IMR-90 (cell line): Measurements from ENCODE around the gene DEPDC1. TPM values are rescaled to one million over a fixed set of nuclear protein-coding genes. Genes with fewer than 3 reads are reported as not detected.
A peak's percentile ranks its signal among the peaks of the same experiment; 100 is the strongest.

Experiments used
- ATAC-seq: fragments of 200-7000 bp; cut with Tn5 transposase; 2 replicates; pipeline ENCODE4 v1.9.1; 2020; ENCODE audit warnings: low read depth, mild to moderate bottlenecking, moderate library complexity
- BruUV-seq: library from RNA; stranded (reverse); fragments of 400-500 nt; replicated peaks from 2 replicates; lab custom pipeline; 2021; lab: Mats Ljungman, UMichigan
- CTCF ChIA-PET: fragments of 300-600 bp; formaldehyde crosslinking; extraction: SDS; loops from one replicate; lab custom pipeline; 2021; ENCODE audit warnings: antibody characterized with exemption; lab: Yijun Ruan, JAX
- POLR2A ChIA-PET: fragments of 300-600 bp; sonication (Branson Sonifier 250); formaldehyde crosslinking; loops from one replicate; lab custom pipeline; 2022; ENCODE audit warnings: antibody characterized with exemption; ENCODE audit not compliant: unreplicated experiment; lab: Charles Lee
- DNase-seq: peaks from one replicate; pipeline ENCODE4 v3.0.0; 2013
- H2AFZ ChIP-seq: replicated peaks from 2 replicates; pipeline ENCODE3; 2013; ENCODE audit warnings: low read length, mild to moderate bottlenecking; ENCODE audit not compliant: poor library complexity
- H2AK5ac ChIP-seq: 2 replicates; pipeline ENCODE4 v1.6.1; 2013; ENCODE audit warnings: low read depth, low read length, inconsistent platforms
- H2AK9ac ChIP-seq: replicated peaks from 2 replicates; pipeline ENCODE3; 2013; ENCODE audit warnings: mild to moderate bottlenecking, low read depth, low read length, moderate library complexity; ENCODE audit not compliant: poor library complexity
- H2BK120ac ChIP-seq: 2 replicates; pipeline ENCODE4 v1.6.1; 2013; ENCODE audit warnings: low read depth, low read length, inconsistent platforms
- H2BK15ac ChIP-seq: 3 replicates; pipeline ENCODE4 v1.6.1; 2013; ENCODE audit warnings: low read depth, low read length, inconsistent platforms
- H2BK20ac ChIP-seq: 2 replicates; pipeline ENCODE4 v1.6.1; 2013; ENCODE audit warnings: low read depth, mild to moderate bottlenecking, inconsistent platforms, low read length, moderate library complexity
- H2BK5ac ChIP-seq: 2 replicates; pipeline ENCODE4 v1.6.1; 2013; ENCODE audit warnings: mild to moderate bottlenecking, low read depth, low read length, inconsistent platforms; ENCODE audit not compliant: poor library complexity, severe bottlenecking
- H3K14ac ChIP-seq: replicated peaks from 2 replicates; pipeline ENCODE4 v1.6.1; 2013; ENCODE audit warnings: low read depth, low read length, inconsistent platforms
- H3K18ac ChIP-seq: 2 replicates; pipeline ENCODE4 v1.6.1; 2013; ENCODE audit warnings: low read depth, low read length, control low read depth
- H3K23ac ChIP-seq: 2 replicates; pipeline ENCODE4 v1.6.1; 2013; ENCODE audit warnings: low read depth, low read length, inconsistent platforms
- H3K27ac ChIP-seq: 2 replicates; pipeline ENCODE4 v1.5.1; 2013; ENCODE audit warnings: mild to moderate bottlenecking, control low read depth, low read length; ENCODE audit not compliant: insufficient read depth
- H3K27me3 ChIP-seq: 2 replicates; pipeline ENCODE4 v1.6.1; 2013; ENCODE audit warnings: low read length; ENCODE audit not compliant: control insufficient read depth, insufficient read depth
- H3K36me3 ChIP-seq: 2 replicates; pipeline ENCODE4 v1.6.1; 2013; ENCODE audit warnings: low read length, mixed read lengths; ENCODE audit not compliant: control insufficient read depth, insufficient read depth
- H3K4ac ChIP-seq: 2 replicates; pipeline ENCODE4 v1.6.1; 2013; ENCODE audit warnings: low read depth, low read length, inconsistent platforms
- H3K4me1 ChIP-seq: 2 replicates; pipeline ENCODE4 v1.6.1; 2013; ENCODE audit warnings: low read length, mixed read lengths; ENCODE audit not compliant: control insufficient read depth, insufficient read depth
- H3K4me2 ChIP-seq: 2 replicates; pipeline ENCODE4 v1.6.1; 2013; ENCODE audit warnings: low read depth, mild to moderate bottlenecking, control low read depth, low read length, moderate library complexity
- H3K4me3 ChIP-seq: 2 replicates; pipeline ENCODE4 v1.5.1; 2013; ENCODE audit warnings: low read depth, mild to moderate bottlenecking, control low read depth, low read length, moderate library complexity; ENCODE audit not compliant: insufficient read depth
- H3K56ac ChIP-seq: 2 replicates; pipeline ENCODE4 v1.6.1; 2013; ENCODE audit warnings: low read length, inconsistent platforms; ENCODE audit not compliant: insufficient read depth; ENCODE audit errors: extremely low read depth
- H3K79me1 ChIP-seq, 2 experiments: 2 replicates each; pipeline ENCODE4 v1.6.1; 2013; ENCODE audit warnings: low read length in 2 of 2, inconsistent platforms in 1 of 2, low read depth in 1 of 2
- H3K9ac ChIP-seq: 2 replicates; pipeline ENCODE4 v1.6.1; 2013; ENCODE audit warnings: low read depth, low read length, control low read depth
- H3K9me1 ChIP-seq: 2 replicates; pipeline ENCODE4 v1.6.1; 2013; ENCODE audit warnings: low read length, inconsistent platforms; ENCODE audit not compliant: insufficient read depth
- H3K9me3 ChIP-seq: 2 replicates; pipeline ENCODE4 v1.6.1; 2013; ENCODE audit warnings: low read length; ENCODE audit not compliant: control insufficient read depth, insufficient read depth
- H4K20me1 ChIP-seq: 2 replicates; pipeline ENCODE4 v1.6.1; 2013; ENCODE audit warnings: low read length, inconsistent platforms; ENCODE audit not compliant: insufficient read depth
- H4K5ac ChIP-seq: 2 replicates; pipeline ENCODE4 v1.6.1; 2013; ENCODE audit warnings: mild to moderate bottlenecking, low read depth, low read length, control low read depth
- H4K8ac ChIP-seq, 2 experiments: 2 replicates each; pipeline ENCODE4 v1.6.1; 2013; ENCODE audit warnings: low read depth in 2 of 2, low read length in 2 of 2, control low read depth in 1 of 2, inconsistent platforms in 1 of 2
- H4K91ac ChIP-seq: 2 replicates; pipeline ENCODE4 v1.6.1; 2013; ENCODE audit warnings: low read depth, low read length, inconsistent platforms; ENCODE audit not compliant: insufficient read depth
- CEBPB ChIP-seq: IDR thresholded peaks from 2 replicates; pipeline ENCODE4 v1.6.1; 2012; ENCODE audit warnings: low read depth, low read length, improper control_type of control experiment
- CHD1 ChIP-seq: IDR thresholded peaks from 2 replicates; pipeline ENCODE4 v1.6.1; 2012; ENCODE audit warnings: low read depth, low read length, improper control_type of control experiment
- FOS ChIP-seq: fragments of 150-350 bp; IDR thresholded peaks from 2 replicates; pipeline ENCODE4 v1.6.1; 2016; ENCODE audit warnings: low read depth, low read length
- MAFK ChIP-seq: IDR thresholded peaks from 2 replicates; pipeline ENCODE4 v1.6.1; 2012; ENCODE audit warnings: low read depth, low read length, improper control_type of control experiment
- RCOR1 ChIP-seq: IDR thresholded peaks from 2 replicates; pipeline ENCODE4 v1.6.1; 2012; ENCODE audit warnings: mild to moderate bottlenecking, low read length, improper control_type of control experiment; ENCODE audit not compliant: insufficient replicate concordance
- SMC3 ChIP-seq: fragments of 150-350 bp; IDR thresholded peaks from 2 replicates; pipeline ENCODE4 v1.6.1; 2016; ENCODE audit warnings: low read depth, mild to moderate bottlenecking, antibody characterized with exemption, low read length, moderate library complexity
- WGBS, 2 experiments: methylation state at CpG; one replicate each; pipeline versions ENCODE4 v1.1.5 to v1.1.7; 2013; ENCODE audit warnings: missing lambda C conversion rate in 2 of 2; ENCODE audit not compliant: insufficient read length in 1 of 2; ENCODE audit errors: extremely low coverage in 2 of 2; 5-methylcytosine and 5-hydroxymethylcytosine counted together
- dilution Hi-C: fragments of 300-500 bp; cut with HindIII; formaldehyde crosslinking; loops from one replicate; pipeline ENCODE4 v1.14.3; 2018; ENCODE audit warnings: low sequenced_read_pairs; ENCODE audit not compliant: unreplicated experiment
- in situ Hi-C: fragments of 300-500 bp; cut with MboI; formaldehyde crosslinking; loops from 3 replicates; pipeline ENCODE4 v1.14.3; 2019; ENCODE audit warnings: low sequenced_read_pairs, inconsistent platforms, mixed read lengths
- intact Hi-C: fragments of 100-400 bp; cut with micrococcal nuclease; formaldehyde crosslinking; loops from 2 replicates; pipeline ENCODE4 v1.10.0; 2022
- polyA plus RNA-seq, 3 experiments: library from polyadenylated mRNA; depleted of rRNA; stranded (reverse); fragments of >200 nt; gene quantifications; 2 replicates each; pipeline ENCODE4 v1.2.3, GENCODE V29; 2012; ENCODE audit warnings: low replicate concordance in 1 of 3
- total RNA-seq: library from RNA; depleted of rRNA; stranded (reverse); fragments of >200 nt; gene quantifications from 2 replicates; pipeline ENCODE4 v1.2.3, GENCODE V29; 2012

DEPDC1 gene
- total and polyA plus RNA-seq, 2 of the 4 experiments (the other 2 are of a cell fraction) = 7.4 to 14.7 TPM

- POLR2A ChIA-PET = no interaction called here
Measured at GRCh38 chr1:68429233-68429808, 67.6 kb downstream of the DEPDC1 start.

More at GRCh38 chr1:68429233-68429808, 67.6 kb downstream of the DEPDC1 start:
- Histone ChIP-seq H2AFZ (no peak overlapping the region), H3K23ac (0 out of 2 replicates have a peak overlapping the region, but pooled peaks have one; percentile 29), H4K5ac (peak overlapping the region; percentile 56; the same call in 1 of the 2 replicates), H3K79me1 (no peaks in the 10 kb centered on the region), H3K4me1 (peaks cover 2% of the 10 kb centered on the region), H3K14ac (no peak overlapping the region), H3K9ac (no peak overlapping the region), H2BK120ac (peak overlapping the region; percentile 63; the same call in 1 of the 2 replicates), H3K4ac (no peak overlapping the region), H3K36me3 (no peaks in the 10 kb centered on the region), H3K27ac (peak overlapping the region; percentile 86), H2AK5ac (no peak overlapping the region), H4K20me1 (no peaks in the 10 kb centered on the region), H3K9me1 (no peaks in the 10 kb centered on the region), H4K8ac (peak overlapping the region in 1 of 2 experiments; percentile 11; a peak in 1 of 4 replicates), H3K4me3 (no peak overlapping the region), H2BK20ac (peak overlapping the region; percentile 11; the same call in 1 of the 2 replicates), H2AK9ac (no peak overlapping the region), H3K4me2 (no peak overlapping the region; the same call in 1 of the 2 replicates), H3K27me3 (no peaks in the 10 kb centered on the region), H2BK5ac (peak overlapping the region; percentile 50), H3K9me3 (no peaks in the 10 kb centered on the region), H3K56ac (0 out of 2 replicates have a peak overlapping the region, but pooled peaks have one; percentile 9), H4K91ac (0 out of 2 replicates have a peak overlapping the region, but pooled peaks have one; percentile 17), H3K18ac (no peak overlapping the region), H2BK15ac (no peak overlapping the region)
- ATAC-seq (peak; percentile 73), DNase-seq (peak; percentile 59)
- in situ Hi-C loops = no loop called here
- TF ChIP-seq CHD1 = no peak
- no peak for TF ChIP-seq MAFK
- no peak for TF ChIP-seq SMC3
- no peak for TF ChIP-seq FOS
- TF ChIP-seq RCOR1 = no peak
- peak; percentile 51 for TF ChIP-seq CEBPB
- no TSS peak for BruUV-seq
- dilution Hi-C loops = no loop called here
- CTCF ChIA-PET = interaction anchor here (1.2 to 2.8 kb wide), 2 partner anchors 13 to 309 kb away, joined by 3 to 8 read pairs; no protein-coding TSS in a partner anchor
- intact Hi-C loops = no loop called here
- no CpG with 5 or more reads among the region's 4 CpGs for WGBS, 2 experiments
